ENCODE results near the gene ERCC6. TPM values are rescaled to one million over a fixed set of nuclear protein-coding genes. Genes with fewer than 3 reads are reported as not detected.

Gene ERCC6
- total RNA-seq, 1 donor = 79.7 TPM

GRCh38 chr10:49575489-49576072 is 36.7 kb upstream of the ERCC6 start:
- no peak for DNase-seq (ENCODE audit: low read depth)
- H3K4me3 ChIP-seq (ENCODE audit: low read depth, low read length) = no peak overlapping the region
- no peak for TF ChIP-seq CTCF (IDR thresholded peaks at IDR 0.05; ENCODE audit: insufficient read depth, low read length)

GRCh38 chr10:49572594-49573114 is 33.7 kb upstream of the ERCC6 start:
- no peak for TF ChIP-seq CTCF (IDR thresholded peaks at IDR 0.05; ENCODE audit: insufficient read depth, low read length)
- DNase-seq (ENCODE audit: low read depth) = no peak
- H3K4me3 ChIP-seq (ENCODE audit: low read depth, low read length) = no peak overlapping the region

- no peak overlapping the region for H3K4me3 ChIP-seq (ENCODE audit: low read depth, low read length)
- DNase-seq (ENCODE audit: low read depth) = peak; percentile 75
- no peak for TF ChIP-seq CTCF (IDR thresholded peaks at IDR 0.05; ENCODE audit: insufficient read depth, low read length)
These were observed 32.5 kb upstream of the ERCC6 start for GRCh38 chr10:49571388-49571787.

GRCh38 chr10:49569031-49569631 is 30.2 kb upstream of the ERCC6 start:
- no peak overlapping the region for H3K4me3 ChIP-seq (ENCODE audit: low read depth, low read length)
- peak; percentile 97 for DNase-seq (ENCODE audit: low read depth)
- TF ChIP-seq CTCF (IDR thresholded peaks at IDR 0.05; ENCODE audit: insufficient read depth, low read length) = no peak

GRCh38 chr10:49568235-49568634 is 29.3 kb upstream of the ERCC6 start:
- TF ChIP-seq CTCF (IDR thresholded peaks at IDR 0.05; ENCODE audit: insufficient read depth, low read length) = no peak
- DNase-seq (ENCODE audit: low read depth) = peak; percentile 99
- no peak overlapping the region for H3K4me3 ChIP-seq (ENCODE audit: low read depth, low read length)

- no peak overlapping the region for H3K4me3 ChIP-seq (ENCODE audit: low read depth, low read length)
- no peak for TF ChIP-seq CTCF (IDR thresholded peaks at IDR 0.05; ENCODE audit: insufficient read depth, low read length)
- no peak for DNase-seq (ENCODE audit: low read depth)
These were observed 28.9 kb upstream of the ERCC6 start for GRCh38 chr10:49567810-49568209.

Measured in fibroblast of the aortic adventitia (primary cell).